Epithelial cell of esophagus (primary cell): Measurements from ENCODE around the gene KCTD14.

Experiments used
- DNase-seq: peaks from one replicate; pipeline ENCODE4 v3.0.0; 2010; ENCODE audit warnings: low read depth
- H3K4me3 ChIP-seq: 2 replicates; pipeline ENCODE4 v1.5.1; 2011; ENCODE audit warnings: mild to moderate bottlenecking, low read length, control low read depth
- TF ChIP-seq, protein P1 (sequence below): IDR thresholded peaks from 2 replicates; pipeline ENCODE4 v1.5.1; 2011; ENCODE audit warnings: low read depth, mild to moderate bottlenecking, low read length, control low read depth, inconsistent platforms; ENCODE audit not compliant: insufficient read depth; ENCODE audit errors: missing control alignments

KCTD14 gene

DNA sequence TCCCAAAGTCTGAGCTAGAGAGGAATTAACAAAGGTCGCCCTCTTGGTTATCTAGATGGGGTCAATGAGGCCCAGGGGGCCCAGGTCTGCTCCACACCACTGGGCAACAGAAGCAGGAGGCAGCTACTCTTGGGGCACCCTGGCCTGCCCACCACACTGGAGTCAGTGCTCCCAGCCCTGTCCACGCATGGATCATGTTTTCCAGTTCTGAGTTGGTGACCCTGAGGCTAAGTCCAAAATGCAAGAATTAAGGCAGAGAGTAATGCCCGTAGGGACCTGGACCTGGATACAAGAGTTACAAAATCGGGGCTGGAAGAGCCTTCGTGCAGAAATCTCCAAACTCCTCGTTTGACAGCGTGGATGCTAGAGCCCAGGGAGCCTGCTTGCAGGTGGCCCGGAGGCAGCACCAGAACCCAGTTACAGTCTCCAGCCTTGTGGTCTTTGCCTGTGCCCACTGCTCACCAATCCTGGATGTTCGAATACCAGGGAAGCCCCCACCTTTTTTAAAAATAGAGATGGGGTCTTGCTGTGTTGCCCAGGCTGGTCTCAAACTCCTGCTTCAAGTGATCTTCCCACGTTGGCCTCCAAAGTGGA is 34.5 kb upstream of the KCTD14 start:
- TF ChIP-seq, protein P1, sequence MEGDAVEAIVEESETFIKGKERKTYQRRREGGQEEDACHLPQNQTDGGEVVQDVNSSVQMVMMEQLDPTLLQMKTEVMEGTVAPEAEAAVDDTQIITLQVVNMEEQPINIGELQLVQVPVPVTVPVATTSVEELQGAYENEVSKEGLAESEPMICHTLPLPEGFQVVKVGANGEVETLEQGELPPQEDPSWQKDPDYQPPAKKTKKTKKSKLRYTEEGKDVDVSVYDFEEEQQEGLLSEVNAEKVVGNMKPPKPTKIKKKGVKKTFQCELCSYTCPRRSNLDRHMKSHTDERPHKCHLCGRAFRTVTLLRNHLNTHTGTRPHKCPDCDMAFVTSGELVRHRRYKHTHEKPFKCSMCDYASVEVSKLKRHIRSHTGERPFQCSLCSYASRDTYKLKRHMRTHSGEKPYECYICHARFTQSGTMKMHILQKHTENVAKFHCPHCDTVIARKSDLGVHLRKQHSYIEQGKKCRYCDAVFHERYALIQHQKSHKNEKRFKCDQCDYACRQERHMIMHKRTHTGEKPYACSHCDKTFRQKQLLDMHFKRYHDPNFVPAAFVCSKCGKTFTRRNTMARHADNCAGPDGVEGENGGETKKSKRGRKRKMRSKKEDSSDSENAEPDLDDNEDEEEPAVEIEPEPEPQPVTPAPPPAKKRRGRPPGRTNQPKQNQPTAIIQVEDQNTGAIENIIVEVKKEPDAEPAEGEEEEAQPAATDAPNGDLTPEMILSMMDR, result no peak
- H3K4me3 ChIP-seq, result no peak overlapping the region
- DNase-seq, result no peak

DNA sequence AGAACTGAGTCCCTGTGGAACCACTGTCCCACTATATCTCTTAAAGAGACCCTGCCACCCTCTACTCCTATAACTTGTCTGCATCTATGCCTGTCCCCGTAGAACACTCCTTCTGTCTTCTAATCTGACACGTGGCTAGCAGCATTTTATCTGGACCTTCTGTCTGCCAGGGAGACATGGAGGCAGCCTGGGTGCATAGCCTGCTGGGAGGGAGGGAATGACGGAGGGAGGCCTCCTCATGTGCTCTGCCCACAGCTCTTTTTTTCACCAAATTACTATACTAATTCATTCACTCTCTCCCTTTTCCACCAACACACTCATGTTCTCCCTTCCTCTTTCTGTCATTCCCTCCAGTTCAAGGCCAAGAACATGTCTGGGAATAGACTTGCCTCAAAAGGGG is 33.0 kb upstream of the KCTD14 start:
- no peak overlapping the region for H3K4me3 ChIP-seq
- DNase-seq, result no peak
- TF ChIP-seq, protein P1, result no peak

DNA sequence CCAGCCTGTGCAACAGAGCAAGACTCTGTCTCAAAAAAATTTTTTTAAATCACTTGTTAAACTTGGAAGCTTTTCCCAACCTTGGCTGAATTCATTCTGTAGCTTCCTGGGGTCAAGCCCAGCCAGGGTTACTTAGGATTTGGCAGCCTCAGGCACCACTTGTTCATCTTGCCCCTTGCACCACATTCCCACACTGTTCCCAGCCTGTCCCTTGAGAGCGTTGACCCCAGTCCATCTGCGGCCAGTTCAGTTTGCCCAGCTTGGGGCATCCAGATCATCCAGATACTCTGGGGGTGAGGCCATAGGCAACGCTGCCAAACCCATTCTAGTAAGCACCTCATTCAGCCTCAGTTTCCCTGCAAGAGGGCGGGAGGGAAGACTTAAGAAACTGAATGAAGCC is 31.9 kb upstream of the KCTD14 start:
- DNase-seq, result no peak
- TF ChIP-seq, protein P1, result no peak

DNA sequence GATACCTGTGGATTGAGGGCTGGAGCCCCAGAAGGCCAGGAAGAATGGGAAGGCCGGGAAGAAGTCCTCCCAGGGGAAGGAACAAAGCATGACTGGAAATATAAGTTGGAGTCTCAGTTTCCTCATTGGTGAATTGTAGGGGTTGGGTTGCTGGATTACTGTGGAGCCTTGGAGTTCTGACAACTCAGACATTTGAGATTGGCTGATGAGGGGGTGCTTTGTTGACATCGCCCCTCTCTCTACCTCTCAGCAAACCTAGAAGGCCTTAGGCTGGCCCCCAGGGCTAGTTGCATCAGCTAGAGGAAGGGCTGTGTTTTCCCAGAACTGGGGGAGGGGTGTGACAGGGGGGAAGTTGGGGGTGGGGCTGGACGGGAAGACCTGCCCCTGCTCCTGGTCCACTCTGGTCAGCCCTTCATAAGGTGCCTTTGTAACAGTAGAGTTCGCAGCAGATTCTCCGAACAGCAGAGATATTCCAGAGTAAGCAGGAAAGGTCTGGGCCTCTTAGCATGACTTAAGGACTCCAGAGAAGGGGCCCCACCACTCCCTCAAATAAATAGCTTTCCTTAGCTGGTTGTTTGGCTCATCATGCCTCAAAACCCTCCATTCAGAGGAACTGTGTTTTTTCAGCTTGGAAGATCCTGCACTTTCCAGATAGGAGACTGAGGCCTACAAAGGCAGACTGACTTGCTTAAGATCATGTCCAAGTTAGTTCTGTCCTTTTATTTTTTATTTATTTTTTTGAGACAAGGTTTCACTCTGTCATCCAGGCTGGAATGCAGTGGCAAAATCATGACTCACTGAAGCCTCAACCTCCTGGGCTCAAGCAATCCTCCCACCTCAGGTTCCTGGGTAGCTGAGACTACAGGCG is 28.1 kb upstream of the KCTD14 start:
- TF ChIP-seq, protein P1, result no peak
- no peak overlapping the region for H3K4me3 ChIP-seq
- peak; percentile 83 for DNase-seq

More for the DNA sequence above, 31.9 kb upstream of the KCTD14 start:
- H3K4me3 ChIP-seq, result no peak overlapping the region

DNA sequence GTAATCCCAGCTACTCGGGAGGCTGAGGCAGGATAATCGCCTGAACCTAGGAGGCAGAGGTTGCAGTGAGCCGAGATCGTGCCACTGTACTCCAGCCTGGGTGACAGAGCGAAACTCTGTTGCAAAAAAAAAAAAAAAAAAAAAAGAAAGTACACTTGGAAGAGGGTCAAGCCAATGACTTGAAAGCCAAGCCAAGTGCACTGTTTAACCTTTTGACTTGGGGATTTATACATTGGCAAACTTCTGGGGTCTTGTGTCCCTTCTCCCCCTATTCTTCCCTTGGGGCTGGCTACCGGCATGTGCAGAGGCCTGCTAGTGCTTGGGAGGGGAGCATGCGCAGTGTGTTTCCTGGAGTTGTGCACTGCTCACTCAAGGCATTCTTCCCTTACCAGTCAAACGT is 26.3 kb upstream of the KCTD14 start:
- TF ChIP-seq, protein P1, result no peak
- no peak for DNase-seq
- H3K4me3 ChIP-seq, result no peak overlapping the region

DNA sequence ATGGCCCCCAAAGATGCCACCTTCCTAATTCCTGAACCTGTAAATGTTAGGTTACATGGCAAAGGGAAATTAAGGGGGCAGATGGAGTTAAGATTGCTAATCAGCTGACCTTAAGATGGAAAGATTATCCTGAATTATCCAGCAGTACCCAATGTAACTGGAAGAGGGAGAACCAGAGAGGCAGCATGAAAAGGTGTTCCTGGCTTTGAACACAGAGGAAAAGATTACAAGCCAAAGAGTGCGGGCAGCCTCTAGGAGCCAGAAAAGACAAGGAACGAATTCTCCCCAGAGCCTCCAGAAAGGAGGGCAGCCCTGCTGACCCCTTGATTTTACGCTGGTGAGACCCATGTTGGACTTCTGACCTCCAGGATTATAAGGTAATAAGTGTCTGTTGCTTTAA is 25.5 kb upstream of the KCTD14 start:
- TF ChIP-seq, protein P1, result no peak
- no peak overlapping the region for H3K4me3 ChIP-seq
- DNase-seq, result no peak

DNA sequence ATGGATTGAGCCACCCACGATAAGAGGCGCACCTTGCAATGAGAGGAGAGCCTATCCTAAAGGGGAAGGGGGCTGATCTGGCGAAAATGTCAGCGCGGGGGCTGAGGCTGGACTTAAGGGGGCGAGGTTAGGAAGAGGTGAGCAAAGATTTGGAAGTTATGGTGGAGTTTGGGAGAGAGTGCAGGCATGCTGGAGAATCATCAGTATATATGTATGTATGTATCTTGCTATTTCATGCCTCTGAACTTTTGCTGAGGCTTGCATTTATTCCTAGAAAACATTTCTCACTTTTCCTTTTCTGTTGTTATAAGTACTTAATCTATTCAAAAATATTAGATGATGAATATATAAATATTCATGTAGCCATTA is 23.4 kb upstream of the KCTD14 start:
- DNase-seq, result no peak
- TF ChIP-seq, protein P1, result no peak
- no peak overlapping the region for H3K4me3 ChIP-seq
